ENCODE results near the gene NAGK.
"Not testable (repeated sequence)": the region's sequence is repeated elsewhere in the genome, so short reads cannot be mapped to it uniquely, and the experiment has no call there.

The NAGK gene

DNA sequence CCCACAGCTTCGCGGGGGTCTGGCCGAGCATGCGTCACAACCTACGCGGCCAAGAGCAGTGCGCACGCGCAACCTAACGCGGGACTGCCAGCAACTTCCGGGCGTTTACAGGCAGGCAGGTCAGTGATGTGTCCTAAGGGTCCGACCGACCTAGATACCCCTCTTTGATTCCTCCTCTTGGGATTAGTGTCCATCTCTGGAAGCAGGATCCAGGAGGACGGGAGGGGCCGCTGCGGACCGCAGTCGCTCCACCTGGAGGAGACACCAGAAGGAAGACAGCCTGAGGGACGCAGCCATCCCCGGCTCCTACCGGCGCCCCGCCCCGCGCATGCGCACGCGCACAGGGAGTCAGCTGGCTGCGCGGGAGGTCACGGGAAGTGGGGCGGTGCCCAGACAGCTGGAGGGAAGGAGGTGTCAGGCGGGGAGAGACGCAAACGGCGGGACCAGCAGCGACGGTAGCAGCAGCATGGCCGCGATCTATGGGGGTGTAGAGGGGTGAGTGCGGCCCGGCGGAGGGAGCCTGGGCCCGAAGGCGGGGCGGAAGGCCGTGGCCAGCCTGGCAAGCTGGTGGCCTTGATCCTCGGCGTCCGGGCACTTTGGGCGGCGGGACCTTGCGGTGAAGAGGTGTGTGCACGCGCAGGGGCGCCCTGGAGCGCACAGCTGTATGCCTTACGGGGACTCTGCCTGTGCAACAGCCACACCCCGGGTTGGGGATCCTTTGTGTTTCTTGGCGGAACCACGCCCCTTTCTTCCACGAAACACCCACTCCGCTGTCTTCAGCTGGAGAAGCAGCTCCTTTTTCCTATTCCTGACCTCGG lies at the start of gene NAGK:
TSS of gene NAGK (plus strand) at position 431 of the 818 bp plus-strand sequence. CDS start at position 467, 36 bp downstream.
- no peaks in the 10 kb centered on the region for H3K9me2 ChIP-seq (replicated peaks; ENCODE audit: control insufficient read depth, low read length)
- peak within 1 kb of the TSS; percentile 99 for H3K27ac ChIP-seq (ENCODE audit: low read depth, low read length)
- H3K79me2 ChIP-seq (ENCODE audit: control insufficient read depth, low read length): peaks cover 65% of the 10 kb centered on the region
- H4K20me1 ChIP-seq (ENCODE audit: control insufficient read depth, insufficient read depth, low read depth, low read length): peaks cover 7% of the 10 kb centered on the region
- peak within 1 kb of the TSS; percentile 81 for H3K4me2 ChIP-seq (ENCODE audit: low read length)
- H3K4me3 ChIP-seq (ENCODE audit: low read length): peak within 1 kb of the TSS; percentile 90
- peaks cover 82% of the 10 kb centered on the region for H3K4me1 ChIP-seq (ENCODE audit: control insufficient read depth, low read length)
- H3K9me3 ChIP-seq (ENCODE audit: control insufficient read depth, insufficient read depth, low read length): no peaks in the 10 kb centered on the region
- H3F3A ChIP-seq (ENCODE audit: control insufficient read depth, insufficient read depth): peaks cover 33% of the 10 kb centered on the region
- H3K27me3 ChIP-seq (ENCODE audit: control insufficient read depth, low read length): no peaks in the 10 kb centered on the region
- H3K36me3 ChIP-seq (ENCODE audit: control insufficient read depth, low read length): peaks cover 54% of the 10 kb centered on the region
- TF ChIP-seq EZH2phosphoT487 (IDR thresholded peaks at IDR 0.05; ENCODE audit: borderline replicate concordance, low read length): no peak
- TF ChIP-seq, protein P1, sequence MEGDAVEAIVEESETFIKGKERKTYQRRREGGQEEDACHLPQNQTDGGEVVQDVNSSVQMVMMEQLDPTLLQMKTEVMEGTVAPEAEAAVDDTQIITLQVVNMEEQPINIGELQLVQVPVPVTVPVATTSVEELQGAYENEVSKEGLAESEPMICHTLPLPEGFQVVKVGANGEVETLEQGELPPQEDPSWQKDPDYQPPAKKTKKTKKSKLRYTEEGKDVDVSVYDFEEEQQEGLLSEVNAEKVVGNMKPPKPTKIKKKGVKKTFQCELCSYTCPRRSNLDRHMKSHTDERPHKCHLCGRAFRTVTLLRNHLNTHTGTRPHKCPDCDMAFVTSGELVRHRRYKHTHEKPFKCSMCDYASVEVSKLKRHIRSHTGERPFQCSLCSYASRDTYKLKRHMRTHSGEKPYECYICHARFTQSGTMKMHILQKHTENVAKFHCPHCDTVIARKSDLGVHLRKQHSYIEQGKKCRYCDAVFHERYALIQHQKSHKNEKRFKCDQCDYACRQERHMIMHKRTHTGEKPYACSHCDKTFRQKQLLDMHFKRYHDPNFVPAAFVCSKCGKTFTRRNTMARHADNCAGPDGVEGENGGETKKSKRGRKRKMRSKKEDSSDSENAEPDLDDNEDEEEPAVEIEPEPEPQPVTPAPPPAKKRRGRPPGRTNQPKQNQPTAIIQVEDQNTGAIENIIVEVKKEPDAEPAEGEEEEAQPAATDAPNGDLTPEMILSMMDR (IDR thresholded peaks at IDR 0.05; ENCODE audit: low read depth, low read length, poor library complexity, severe bottlenecking): peak; percentile 28

DNA sequence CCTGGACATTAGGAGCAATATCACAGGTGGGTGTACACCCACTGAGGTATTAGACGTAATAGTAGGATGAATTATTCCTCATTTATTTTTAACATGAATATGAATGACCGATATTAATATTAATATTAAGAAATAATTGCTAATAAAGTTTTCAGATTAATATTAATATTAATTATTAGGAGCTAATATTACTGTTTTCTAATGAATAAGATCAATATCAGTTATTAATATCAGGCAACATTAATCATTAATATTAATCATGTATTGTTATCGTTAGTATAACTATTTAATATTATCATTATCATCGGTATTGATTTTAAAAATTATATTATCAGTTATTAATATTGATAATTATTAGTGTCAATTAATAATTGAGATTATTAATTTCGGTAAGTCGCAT lies 48.5 kb upstream of the NAGK start:
- not testable (repeated sequence) for H3F3A ChIP-seq (ENCODE audit: control insufficient read depth, insufficient read depth); H3K9me2 ChIP-seq (replicated peaks; ENCODE audit: control insufficient read depth, low read length); H3K36me3 ChIP-seq (ENCODE audit: control insufficient read depth, low read length); H3K4me3 ChIP-seq (ENCODE audit: low read length); H3K79me2 ChIP-seq (ENCODE audit: control insufficient read depth, low read length); H3K27me3 ChIP-seq (ENCODE audit: control insufficient read depth, low read length); H3K9me3 ChIP-seq (ENCODE audit: control insufficient read depth, insufficient read depth, low read length); H4K20me1 ChIP-seq (ENCODE audit: control insufficient read depth, insufficient read depth, low read depth, low read length); H3K4me1 ChIP-seq (ENCODE audit: control insufficient read depth, low read length); H3K27ac ChIP-seq (ENCODE audit: low read depth, low read length); H3K4me2 ChIP-seq (ENCODE audit: low read length)

DNA sequence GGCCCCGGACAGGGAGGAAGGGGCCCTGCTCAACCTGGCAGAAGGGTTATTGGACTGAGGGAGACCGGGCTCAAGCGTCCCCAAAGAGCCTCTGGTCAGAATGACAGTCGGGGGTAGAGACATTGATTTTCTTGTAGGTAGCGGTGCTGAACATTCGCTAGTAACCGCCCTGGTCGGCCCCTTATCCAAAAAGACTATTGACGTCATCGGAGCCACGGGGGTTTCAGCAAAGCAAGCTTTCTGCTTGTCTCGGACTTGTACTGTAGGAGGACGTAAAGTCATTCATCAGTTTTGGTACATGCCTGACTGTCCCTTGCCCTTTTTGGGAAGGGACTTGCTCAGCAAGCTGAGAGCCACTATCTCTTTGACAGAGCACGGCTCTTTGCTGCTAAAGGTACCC lies 47.1 kb upstream of the NAGK start:
- H3K4me2 ChIP-seq (ENCODE audit: low read length); H3K27me3 ChIP-seq (ENCODE audit: control insufficient read depth, low read length); H3K27ac ChIP-seq (ENCODE audit: low read depth, low read length): not testable (repeated sequence)

DNA sequence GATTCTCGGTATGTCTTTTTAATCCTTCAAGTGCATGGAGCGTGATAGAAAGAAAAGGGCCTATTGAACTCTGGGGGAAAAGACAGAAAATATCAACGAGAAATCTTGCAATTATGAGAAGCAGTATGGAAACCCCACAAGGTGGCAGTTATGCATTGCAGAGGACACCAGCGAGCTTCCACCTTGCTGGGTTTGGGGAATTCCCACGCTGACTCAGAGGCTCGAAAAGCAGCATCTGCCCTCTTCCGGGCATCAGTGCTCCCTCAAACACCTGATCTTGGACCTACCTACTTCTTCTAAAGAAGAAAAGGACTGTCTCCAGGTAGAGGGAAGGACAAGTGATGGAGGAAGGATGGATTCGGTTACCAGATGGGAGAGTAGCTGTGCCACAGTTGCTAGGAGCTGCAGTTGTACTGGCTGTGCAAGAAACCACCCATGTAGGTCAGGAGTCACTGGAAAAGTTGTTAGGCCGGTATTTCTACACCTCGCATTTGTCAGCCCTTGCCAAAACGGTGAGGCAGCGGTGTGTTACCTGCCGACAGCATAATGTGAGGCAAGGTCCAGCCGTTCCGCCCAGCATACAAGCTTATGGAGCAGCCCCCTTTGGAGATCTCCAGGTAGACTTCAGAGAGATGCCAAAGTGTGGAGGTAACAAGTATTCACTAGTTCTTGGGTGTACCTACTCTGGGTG lies 44.8 kb upstream of the NAGK start:
- H3K4me1 ChIP-seq (ENCODE audit: control insufficient read depth, low read length); H3K4me3 ChIP-seq (ENCODE audit: low read length); H3F3A ChIP-seq (ENCODE audit: control insufficient read depth, insufficient read depth); H3K27me3 ChIP-seq (ENCODE audit: control insufficient read depth, low read length); H4K20me1 ChIP-seq (ENCODE audit: control insufficient read depth, insufficient read depth, low read depth, low read length); H3K27ac ChIP-seq (ENCODE audit: low read depth, low read length); H3K36me3 ChIP-seq (ENCODE audit: control insufficient read depth, low read length); H3K4me2 ChIP-seq (ENCODE audit: low read length); H3K79me2 ChIP-seq (ENCODE audit: control insufficient read depth, low read length); H3K9me2 ChIP-seq (replicated peaks; ENCODE audit: control insufficient read depth, low read length); H3K9me3 ChIP-seq (ENCODE audit: control insufficient read depth, insufficient read depth, low read length): not testable (repeated sequence)
- TF ChIP-seq, protein P1 (IDR thresholded peaks at IDR 0.05; ENCODE audit: low read depth, low read length, poor library complexity, severe bottlenecking): peak; percentile 47

More for the DNA sequence above, 47.1 kb upstream of the NAGK start:
- not testable (repeated sequence) for H4K20me1 ChIP-seq (ENCODE audit: control insufficient read depth, insufficient read depth, low read depth, low read length); H3K36me3 ChIP-seq (ENCODE audit: control insufficient read depth, low read length); H3K4me1 ChIP-seq (ENCODE audit: control insufficient read depth, low read length); H3K9me2 ChIP-seq (replicated peaks; ENCODE audit: control insufficient read depth, low read length); H3K9me3 ChIP-seq (ENCODE audit: control insufficient read depth, insufficient read depth, low read length); H3K4me3 ChIP-seq (ENCODE audit: low read length); H3F3A ChIP-seq (ENCODE audit: control insufficient read depth, insufficient read depth); H3K79me2 ChIP-seq (ENCODE audit: control insufficient read depth, low read length)

DNA sequence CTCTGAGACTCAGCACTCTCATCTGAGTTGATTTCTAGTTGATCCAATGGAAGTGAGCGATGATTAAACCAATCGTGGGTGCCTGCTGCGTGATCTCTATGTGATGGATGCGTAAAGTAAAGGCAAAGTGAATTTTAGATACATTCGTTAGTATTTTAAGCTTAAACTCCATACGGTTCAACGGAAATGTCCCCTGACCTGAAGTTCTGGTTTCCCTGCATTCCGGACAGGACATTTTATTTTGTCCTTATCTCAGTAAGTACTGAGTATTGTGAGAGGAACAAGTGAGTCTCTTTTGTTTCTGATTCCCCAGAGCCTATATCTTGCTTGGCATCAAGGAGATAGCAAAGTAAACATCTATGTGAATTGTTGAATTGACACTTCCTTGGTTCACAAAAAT lies 32.2 kb upstream of the NAGK start:
- not testable (repeated sequence) for H3K4me3 ChIP-seq (ENCODE audit: low read length); H3K4me2 ChIP-seq (ENCODE audit: low read length); H3K9me2 ChIP-seq (replicated peaks; ENCODE audit: control insufficient read depth, low read length); H3F3A ChIP-seq (ENCODE audit: control insufficient read depth, insufficient read depth); H3K27ac ChIP-seq (ENCODE audit: low read depth, low read length); H3K27me3 ChIP-seq (ENCODE audit: control insufficient read depth, low read length); H3K36me3 ChIP-seq (ENCODE audit: control insufficient read depth, low read length); H3K9me3 ChIP-seq (ENCODE audit: control insufficient read depth, insufficient read depth, low read length); H3K4me1 ChIP-seq (ENCODE audit: control insufficient read depth, low read length); H3K79me2 ChIP-seq (ENCODE audit: control insufficient read depth, low read length); H4K20me1 ChIP-seq (ENCODE audit: control insufficient read depth, insufficient read depth, low read depth, low read length)

All from DOHH2 (cell line).